IPS-11a (cell line): ENCODE data around the gene A4GALT.
A peak's percentile ranks its signal among the peaks of the same experiment; 100 is the strongest.
"Not testable (repeated sequence)": the region's sequence is repeated elsewhere in the genome, so short reads cannot be mapped to it uniquely, and the experiment has no call there.

Experiments used
- H3K4me3 ChIP-seq: one replicate; pipeline ENCODE4 v1.5.1; 2013; ENCODE audit warnings: low read depth, low read length, control low read depth

Gene A4GALT

GRCh38 chr22:42684462-42685195, 36.0 kb downstream of the A4GALT start:
- H3K4me3 ChIP-seq = no peak overlapping the region

- no peak overlapping the region for H3K4me3 ChIP-seq
Observed at GRCh38 chr22:42683578-42684283, 36.9 kb downstream of the A4GALT start.

- H3K4me3 ChIP-seq = no peak overlapping the region
Observed at GRCh38 chr22:42682113-42682851, 38.4 kb downstream of the A4GALT start.

- H3K4me3 ChIP-seq = no peak overlapping the region
Observed at GRCh38 chr22:42680648-42681047, 40.0 kb downstream of the A4GALT start.

- no peak overlapping the region for H3K4me3 ChIP-seq
Observed at GRCh38 chr22:42679691-42680090, 41.0 kb downstream of the A4GALT start.

GRCh38 chr22:42678894-42679293, 41.8 kb downstream of the A4GALT start:
- H3K4me3 ChIP-seq = no peak overlapping the region

- H3K4me3 ChIP-seq = not testable (repeated sequence)
Observed at GRCh38 chr22:42677936-42678335, 42.7 kb downstream of the A4GALT start.

GRCh38 chr22:42676059-42676607, 44.5 kb downstream of the A4GALT start:
- H3K4me3 ChIP-seq = no peak overlapping the region

GRCh38 chr22:42673898-42674401, 46.7 kb downstream of the A4GALT start:
- H3K4me3 ChIP-seq = no peak overlapping the region

- H3K4me3 ChIP-seq = not testable (repeated sequence)
Observed at GRCh38 chr22:42673071-42673470, 47.6 kb downstream of the A4GALT start.

GRCh38 chr22:42670921-42671709, 49.6 kb downstream of the A4GALT start:
- H3K4me3 ChIP-seq = no peak overlapping the region

- no peak overlapping the region for H3K4me3 ChIP-seq
Observed at GRCh38 chr22:42670046-42670445, 50.6 kb downstream of the A4GALT start.

GRCh38 chr22:42666393-42666792, 54.3 kb downstream of the A4GALT start:
- not testable (repeated sequence) for H3K4me3 ChIP-seq

GRCh38 chr22:42664976-42665831, 55.5 kb downstream of the A4GALT start:
- H3K4me3 ChIP-seq = no peak overlapping the region

GRCh38 chr22:42661985-42662831, 58.5 kb downstream of the A4GALT start:
- peak overlapping the region; percentile 37 for H3K4me3 ChIP-seq

- H3K4me3 ChIP-seq = no peak overlapping the region
Observed at GRCh38 chr22:42656578-42656977, 64.1 kb downstream of the A4GALT start.

GRCh38 chr22:42655693-42656092, 65.0 kb downstream of the A4GALT start:
- no peak overlapping the region for H3K4me3 ChIP-seq

GRCh38 chr22:42654436-42655073, 66.1 kb downstream of the A4GALT start:
- no peak overlapping the region for H3K4me3 ChIP-seq
